IPS-NIHi7 (cell line): ENCODE measurements around the gene SPATA21.

Source experiments
- DNase-seq: peaks from one replicate; pipeline ENCODE4 v3.0.0; 2012; ENCODE audit warnings: mixed read lengths; ENCODE audit errors: extremely low spot score

SPATA21 gene

DNA sequence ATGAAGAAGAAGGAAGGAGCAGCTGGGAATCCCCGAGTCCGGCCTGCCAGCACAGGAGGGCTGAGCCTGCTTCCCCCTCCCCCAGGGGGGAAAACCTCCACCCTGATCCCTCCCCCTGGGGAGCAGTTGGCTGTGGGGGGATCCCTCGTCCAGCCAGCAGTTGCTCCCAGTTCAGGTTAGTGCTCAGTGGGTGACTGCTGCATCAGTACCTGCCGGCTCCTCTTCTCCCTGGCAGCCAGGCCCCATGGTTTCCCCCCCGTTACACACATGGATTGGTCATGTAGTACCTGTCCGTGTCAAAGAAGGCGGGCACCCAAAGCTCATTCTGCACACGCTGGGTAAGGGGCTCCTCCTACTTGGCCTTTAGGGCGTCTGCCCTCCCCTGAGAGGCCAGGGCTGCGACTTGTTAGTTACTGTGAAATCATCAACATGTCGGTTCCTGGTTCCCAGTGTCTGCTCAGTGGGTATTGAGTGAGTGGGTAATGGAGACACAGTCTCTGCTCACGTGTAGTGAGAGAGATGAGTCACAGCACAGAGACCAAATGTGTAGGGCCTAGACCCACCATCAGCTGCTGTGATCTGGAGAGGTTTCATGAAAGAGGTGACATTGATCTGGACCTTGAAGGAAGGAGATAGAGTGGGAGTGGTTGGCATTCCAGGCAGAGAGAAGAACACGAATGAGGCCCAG is 14.8 kb upstream of the SPATA21 start:
- no peak for DNase-seq

DNA sequence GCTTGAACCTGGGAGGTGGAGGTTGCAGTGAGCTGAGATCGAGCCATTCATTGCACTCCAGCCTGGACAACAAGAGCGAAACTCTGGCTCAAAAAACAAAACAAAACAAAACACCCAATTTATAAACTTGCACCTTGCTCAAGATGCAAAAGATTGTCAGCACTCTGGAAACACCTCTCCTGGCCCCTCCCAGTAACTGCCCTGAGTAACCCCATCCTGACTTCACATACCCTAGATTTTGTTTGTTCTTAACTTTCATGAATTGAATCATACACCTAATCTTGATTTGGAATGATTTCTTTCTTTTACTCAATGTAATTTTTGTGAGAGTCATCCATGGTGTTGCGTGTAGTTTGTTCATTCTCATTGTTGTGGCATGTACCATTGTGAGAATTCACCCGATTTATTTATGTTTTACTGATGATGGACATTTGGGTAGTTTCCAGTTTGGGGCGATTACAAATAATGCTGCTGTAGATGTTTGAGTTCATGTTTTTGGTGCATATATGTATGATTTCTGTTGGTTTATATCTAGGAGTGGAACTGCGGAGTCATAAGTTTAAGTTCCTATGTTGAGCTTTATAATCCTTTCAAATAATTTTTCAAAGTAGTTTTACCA is 13.7 kb upstream of the SPATA21 start:
- DNase-seq = no peak

DNA sequence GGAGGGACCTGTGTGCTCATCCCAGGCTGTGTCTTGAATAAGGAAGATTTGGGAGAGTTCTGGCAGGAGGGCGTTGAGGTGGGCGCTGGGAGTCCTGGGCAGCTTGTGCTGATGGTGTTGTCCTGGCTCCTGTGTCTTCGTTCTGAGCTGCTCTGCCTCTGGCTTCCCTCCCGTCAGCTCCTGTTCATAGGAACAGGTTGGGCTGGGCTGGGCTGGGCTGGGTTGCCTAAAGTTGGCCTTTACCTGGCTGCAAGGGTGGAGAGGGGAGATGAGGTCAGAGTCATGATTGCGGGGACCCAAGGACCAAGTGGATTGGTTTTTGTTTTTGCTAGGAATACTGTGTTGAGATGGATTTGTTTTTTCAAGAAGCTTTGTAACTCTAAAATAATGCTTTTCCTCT is 12.4 kb upstream of the SPATA21 start:
- DNase-seq = no peak

DNA sequence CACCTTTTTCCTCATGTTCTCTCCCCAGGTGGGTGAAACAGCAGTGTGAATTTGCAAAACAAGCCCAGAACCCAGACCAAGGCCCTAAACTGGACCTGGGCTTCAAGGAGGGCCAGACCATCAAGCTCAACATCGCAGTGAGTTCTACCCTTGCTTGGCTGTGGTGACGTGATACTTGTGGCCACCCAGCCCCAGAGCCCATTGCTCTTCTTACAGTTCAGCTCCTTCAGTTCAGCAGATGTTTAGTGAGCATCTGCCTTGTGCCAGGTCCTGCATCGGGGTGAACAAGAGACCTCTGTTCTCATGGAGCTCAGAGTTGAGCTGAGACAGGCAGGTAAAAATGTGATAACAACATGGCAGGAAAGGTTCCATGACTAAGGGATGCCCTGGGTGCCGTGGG is 11.8 kb upstream of the SPATA21 start:
- no peak for DNase-seq

DNA sequence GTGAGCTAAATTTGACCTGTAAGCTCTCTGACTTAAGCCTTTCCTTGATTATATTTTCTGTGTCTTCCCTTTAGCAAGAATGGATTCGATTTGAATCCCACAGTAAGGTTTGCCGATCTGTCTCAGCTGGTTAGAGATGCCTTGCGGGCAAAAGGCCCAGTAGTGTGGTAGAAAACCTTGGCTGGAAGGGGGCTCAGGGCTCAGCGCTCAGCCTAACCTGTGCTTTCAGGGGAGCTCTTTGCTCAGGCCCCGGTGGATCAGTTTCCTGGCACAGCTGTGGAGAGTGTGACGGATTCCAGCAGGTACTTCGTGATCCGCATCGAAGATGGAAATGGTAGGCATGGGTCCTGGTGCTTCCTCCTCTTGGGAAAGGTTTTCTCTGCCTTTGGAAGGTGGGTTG is 10.4 kb upstream of the SPATA21 start:
- no peak for DNase-seq

DNA sequence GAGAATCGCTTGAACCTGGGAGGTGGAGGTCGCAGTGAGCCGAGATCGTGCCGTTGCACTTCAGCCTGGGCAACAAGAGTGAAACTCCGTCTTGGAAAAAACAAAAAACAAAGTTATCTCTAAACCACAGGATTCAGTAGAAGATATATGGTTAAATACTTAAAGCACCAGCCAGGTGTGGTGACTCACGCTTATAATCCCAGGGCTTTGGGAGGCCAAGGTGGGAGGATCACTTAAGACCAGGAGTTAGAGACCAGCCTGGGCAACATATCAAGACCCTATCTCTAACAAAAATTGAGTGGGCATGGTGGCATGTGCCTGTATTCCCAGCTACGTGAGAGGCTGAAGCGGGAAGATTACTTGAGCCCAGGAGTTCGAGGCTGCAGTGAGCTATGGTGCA is 8.9 kb upstream of the SPATA21 start:
- DNase-seq = no peak

DNA sequence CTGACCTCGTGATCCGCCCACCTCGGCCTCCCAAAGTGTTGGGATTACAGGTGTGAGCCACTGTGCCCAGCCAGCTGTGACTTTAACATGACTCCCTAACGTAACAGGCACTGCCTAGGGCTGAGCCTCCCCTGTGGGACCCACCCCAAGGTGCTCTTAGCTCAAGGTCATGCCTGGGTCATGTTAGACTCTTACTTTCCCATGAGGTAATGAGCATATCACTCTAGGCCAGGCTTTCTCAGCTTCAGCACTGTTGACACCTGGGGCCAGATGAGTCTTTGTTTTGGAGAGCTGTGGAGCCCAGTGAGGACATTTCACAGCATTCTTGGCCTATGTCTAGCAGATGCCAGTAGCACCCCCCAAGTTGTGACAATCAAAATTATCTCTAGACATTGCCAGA is 7.8 kb upstream of the SPATA21 start:
- DNase-seq = no peak

DNA sequence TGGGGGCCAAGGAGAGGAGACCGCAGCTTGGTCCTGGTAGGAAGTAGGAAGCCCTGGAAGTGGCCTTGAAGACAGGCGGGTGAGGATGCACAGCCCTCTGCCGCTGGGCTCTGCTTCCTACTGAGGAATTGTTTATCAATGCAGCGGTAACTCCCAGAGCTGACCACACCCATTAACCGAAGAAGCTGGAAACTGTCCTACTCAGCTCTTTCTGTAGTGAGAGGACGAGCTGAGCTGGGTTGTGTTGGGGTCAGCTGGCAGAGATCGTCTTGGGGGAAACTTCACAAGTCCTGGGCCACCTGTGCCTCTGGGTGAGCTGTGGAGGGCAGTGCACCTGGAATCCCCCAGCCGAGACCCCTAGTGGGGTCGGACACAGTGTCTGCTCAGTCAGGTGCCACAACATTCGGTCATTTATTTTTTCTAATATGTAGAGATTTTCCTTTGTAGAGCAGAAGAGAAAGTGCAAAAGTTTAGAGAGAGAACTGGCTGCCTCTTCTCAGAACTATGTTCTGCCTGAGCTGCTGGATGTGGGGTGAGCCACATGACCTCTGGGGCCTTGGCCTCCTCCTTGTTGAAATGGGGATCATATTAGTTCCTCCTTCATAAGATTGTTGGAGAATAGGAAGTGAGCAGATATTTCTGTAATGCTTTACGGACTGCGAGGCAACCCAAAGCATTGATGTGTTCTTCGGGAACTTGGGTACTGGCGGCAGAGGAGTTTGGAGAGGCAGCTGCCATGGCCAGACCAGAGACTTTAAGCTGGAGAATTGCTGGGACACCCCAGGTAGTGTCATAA is 6.9 kb upstream of the SPATA21 start:
- DNase-seq = no peak

DNA sequence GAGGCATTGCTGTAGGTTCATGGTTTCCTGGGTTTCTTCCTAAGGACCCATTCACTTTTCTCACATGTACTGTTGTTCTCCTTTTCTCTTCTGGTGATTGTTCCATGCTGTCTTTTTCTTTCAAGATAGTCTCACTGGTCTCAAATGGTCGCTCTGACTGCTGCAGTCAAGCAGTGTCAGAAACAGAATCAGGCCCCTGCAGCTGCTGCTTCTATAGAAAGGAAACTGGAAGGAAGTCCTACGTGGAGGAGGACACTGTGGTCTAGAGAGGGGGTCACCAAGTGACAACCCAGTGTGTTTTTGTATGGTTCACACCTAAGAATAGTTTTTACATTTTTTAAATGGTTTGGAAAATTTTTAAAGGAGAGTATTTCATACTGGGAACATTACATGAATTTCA is 5.7 kb upstream of the SPATA21 start:
- no peak for DNase-seq

DNA sequence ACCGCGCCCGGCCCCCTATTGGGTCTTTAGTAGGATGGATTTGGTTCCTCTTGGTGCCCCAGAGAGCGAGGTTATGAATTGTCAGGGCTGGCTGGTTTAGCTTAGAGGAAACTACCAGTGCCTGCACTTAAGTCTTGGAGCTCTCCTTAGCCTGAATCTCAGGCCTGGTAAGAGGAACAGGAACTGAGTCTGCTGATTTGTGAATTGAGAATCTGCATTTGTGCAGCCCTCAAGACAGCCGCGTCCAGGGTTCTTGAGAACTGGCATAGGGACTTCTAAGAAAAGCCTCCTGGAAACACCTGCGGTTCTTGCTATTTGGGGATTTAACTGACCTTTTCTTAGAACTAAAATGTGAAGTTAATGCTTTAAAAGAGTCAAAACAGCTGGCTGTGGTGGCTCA is 5.0 kb upstream of the SPATA21 start:
- no peak for DNase-seq

DNA sequence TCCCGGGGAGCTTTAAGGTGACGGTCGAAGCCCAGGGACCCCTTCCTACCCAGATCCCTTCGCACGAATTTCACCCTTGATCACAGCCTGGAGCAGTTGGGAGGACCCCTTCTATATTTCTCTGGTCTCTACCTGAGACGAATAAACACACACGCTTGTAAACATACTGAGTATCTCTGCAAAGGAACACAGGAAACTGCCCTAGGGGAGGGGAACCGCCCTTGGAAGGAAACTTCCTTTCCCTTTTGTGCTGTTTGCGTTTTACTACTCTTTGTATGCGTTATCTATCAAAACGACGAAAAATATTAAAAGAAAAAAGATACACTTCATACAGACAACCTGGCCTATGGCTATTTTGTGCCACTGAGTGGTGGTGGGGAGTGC is 4.0 kb upstream of the SPATA21 start:
- no peak for DNase-seq

DNA sequence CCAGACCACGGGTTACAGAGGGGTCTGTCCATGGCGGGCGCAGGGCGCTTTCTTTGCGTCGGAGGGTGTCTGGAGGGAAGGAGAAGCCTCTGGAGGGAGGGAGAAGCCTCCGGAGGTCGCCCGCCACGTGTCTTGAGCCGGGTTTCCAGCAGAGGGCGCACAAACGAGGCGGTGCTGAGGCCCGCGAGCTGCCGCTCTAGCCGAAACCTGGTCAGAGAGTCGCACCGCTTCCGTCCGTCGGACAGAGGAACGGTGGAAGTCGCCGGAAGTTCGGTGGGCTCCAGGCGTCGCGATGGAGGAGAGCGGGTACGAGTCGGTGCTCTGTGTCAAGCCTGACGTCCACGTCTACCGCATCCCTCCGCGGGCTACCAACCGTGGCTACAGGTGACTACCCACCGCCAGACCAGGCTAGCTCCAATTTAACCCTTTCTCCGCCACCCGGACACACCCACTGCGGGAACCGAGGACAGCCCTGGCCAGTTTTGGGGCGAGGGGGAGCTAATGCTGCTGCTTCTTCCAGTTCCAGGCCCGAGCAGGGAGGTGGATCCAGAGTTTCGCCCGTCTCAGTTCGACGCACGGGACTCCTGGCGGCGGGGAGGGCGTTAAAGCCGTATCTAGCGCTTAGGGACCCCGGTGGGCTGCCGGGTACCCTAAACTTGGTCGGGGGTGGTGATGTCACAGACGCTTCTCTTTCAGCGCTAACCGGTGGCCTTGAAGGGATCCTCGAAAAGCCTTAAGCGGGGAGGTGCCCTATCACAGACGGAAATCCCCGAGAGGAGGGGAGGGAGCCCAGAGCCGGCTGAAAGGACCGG is 3.5 kb upstream of the SPATA21 start, which contains the start of gene NECAP2:
TSS of gene NECAP2 (plus strand) at position 255 of the 812 bp plus-strand sequence. CDS start at position 293, 38 bp downstream.
- DNase-seq = peak; percentile 97

DNA sequence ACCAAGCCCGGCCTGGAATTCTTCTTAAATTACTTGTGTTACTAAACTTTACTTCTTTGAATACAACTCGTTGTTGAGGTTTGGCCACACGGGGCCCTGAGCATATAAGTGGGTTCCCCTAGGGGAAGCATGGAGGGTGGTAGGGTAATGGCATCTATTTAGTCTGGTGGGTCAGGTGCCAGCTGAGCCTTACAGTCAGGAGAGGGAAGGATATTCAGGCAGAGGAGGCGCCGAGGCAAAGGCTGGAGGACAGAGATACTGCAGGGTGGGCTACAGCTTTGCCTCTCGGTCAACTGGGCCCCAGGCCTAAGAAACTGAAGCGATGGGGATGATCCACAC is 2.9 kb upstream of the SPATA21 start:
- DNase-seq = no peak

DNA sequence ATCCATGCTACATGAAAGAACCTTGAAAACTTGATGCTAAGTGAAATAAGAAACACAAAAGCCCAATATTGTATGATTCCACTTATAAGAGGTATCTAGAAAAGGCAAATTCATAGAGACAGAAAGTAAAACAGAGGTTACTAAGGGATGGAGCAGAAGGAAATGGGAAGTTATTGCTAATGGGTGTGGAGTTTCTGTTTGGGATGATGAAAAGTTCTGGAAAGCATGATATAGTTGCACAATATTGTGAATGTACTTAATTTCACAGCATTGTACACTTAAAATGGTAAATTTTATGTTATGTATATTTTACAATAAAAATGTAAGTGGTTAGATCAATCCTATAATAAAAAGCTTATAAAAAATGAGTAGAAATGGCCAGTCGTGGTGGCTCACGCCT is 1.7 kb upstream of the SPATA21 start:
- no peak for DNase-seq

DNA sequence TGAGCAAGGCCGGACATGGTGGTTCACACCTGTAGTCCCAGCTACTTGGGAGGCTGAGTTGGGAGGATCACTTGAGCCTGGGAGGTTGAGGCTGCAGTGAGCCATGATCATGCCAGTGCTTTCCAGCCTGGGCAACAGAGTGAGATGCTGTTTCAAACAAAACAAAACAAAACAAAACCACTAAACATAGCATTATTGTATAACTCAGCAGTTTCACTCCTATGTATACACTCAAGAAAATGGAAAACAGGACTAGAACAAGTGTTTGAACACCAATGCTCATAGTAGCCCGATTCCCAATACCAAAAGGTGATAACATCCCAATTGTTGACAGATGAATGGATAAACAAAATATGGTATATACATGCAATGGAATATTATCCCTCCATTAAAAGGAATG is 1.3 kb upstream of the SPATA21 start:
- no peak for DNase-seq

DNA sequence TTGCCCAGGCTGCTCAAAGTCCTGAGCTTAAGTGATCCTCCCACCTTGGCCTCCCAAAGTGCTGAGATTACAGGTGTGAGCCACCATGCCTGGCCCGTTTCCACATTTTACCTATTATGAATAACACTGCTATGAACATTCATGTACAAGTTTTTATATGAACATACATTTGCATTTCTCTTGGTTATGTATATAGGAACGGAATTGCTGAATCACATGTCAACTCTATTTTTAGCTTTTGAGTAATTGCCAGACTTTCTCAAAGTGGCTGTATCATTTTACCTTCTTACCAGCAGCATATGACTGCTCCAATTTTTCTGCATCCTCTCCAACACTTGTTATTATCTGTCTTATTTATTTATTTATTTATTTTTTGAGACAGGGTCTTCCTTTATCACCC is 2.7 kb downstream of the SPATA21 start:
- no peak for DNase-seq

DNA sequence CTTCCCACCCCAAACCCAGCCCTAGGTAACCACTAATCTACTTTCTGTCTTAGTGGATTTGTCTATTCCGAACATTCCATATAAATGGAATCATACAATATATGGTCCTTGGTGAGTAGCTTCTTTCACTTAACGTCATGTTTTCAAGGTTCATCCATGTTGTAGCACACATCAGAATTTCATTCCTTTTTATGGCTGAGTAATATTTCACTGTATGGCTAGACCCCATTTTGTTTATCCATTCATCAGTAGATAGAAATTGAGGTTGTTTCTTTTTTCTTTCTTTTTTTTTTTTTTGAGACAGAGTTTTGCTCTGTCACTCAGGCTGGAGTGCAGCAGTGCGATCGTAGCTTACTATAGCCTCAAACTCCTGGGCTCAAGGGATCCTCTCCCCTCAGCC is 3.2 kb downstream of the SPATA21 start:
- no peak for DNase-seq

DNA sequence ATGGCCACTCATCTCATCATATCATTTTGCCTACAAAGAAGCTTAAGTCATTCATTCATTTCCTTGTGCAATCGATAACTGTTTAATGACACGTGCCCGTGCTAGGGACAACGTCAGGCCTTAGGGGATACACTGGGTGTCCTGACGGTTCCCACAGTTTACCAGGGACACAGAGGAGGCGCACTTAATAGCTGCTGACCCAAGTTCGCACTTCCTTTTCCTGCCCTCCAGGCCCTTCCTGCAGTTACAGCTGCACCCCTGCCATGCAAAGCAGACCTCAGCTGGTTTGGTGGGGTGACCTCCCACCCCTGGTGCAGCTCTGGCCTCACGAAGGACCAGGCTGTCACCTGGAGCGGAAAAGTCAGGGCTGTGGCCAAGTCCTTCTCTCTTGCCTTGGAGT is 4.2 kb downstream of the SPATA21 start:
- DNase-seq = no peak

DNA sequence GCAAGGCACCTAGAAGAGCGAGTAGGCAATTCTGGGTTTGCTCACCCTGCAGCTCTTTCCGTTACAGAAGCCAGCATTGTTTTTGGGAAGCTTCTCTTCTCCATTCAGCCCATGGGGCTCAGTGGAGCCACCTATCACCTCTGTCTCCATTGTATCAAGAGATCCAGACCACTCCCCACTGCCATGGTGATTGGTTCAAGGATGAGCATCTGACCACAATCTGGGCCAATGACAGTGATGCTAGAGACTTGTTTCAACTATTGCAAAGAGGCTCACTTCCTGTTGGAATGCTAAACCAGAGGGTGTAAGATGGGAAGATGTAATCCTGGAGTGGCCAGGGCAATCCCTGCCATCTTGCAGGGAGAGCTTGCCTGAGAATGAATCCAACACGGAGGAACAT is 6.6 kb downstream of the SPATA21 start:
- DNase-seq = peak; percentile 61

DNA sequence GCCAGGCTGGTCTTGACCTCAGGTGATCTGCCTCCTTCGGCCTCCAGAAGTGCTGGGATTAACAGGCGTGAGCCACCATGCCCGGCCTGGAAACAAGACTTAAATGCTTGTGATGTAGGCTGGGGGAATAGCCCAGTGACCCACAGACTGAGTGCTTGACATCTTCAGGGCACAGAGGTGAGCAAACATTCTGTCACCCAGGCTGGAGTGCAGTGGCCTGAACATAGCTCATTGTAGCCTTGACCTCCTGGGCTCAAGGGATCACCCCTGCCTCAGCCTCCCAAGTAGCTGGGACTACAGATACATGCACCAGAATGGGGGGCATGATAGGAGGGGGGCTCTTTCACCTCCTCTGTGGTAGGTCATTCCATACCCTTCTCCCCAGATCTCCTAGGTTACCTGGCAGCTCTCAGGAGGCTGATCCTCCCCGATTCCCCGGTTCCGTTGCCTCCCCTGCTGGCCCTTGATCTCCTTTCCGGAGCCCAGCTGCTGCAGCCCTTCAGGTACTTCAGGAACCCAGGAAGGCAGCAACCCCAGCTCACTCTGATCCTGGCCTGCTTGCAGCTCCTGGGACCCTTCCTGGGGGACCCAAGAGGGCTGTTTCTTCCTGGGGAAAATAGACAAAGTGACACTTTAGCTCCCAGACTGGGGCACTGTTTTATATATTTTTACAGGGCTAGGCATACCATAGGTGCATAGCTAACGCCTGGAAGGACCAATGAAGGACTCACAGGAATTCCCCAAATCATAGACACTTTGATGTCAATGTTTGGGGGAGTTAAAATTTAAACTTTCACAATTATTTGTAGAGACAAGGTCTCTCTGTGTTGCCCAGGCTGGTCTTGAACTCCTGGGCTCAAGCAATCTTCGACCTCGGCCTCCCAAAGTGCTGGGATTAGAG is 11.8 kb downstream of the SPATA21 start:
- no peak for DNase-seq

DNA sequence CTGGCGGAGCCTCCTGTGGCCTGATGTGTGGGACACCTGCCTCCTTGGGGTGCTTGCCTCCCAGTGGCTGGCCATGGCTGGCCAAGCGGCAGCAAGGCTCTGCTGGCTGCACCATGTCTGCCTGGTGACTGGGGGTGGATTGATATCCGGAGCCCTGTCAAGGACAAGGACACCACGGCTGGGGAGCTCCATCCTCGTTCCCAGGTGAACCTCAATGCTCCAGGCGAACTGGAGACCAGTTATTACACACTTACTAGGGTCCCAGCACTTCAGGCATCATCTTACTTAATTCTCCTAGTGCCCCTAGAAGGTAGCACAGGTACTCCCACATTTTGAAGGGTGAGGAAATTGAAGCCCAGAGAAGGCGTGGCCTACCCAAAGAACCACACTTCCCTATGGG is 15.2 kb downstream of the SPATA21 start:
- DNase-seq = no peak
